ENCODE measurements around the gene AEBP2. TPM values are rescaled to one million over a fixed set of nuclear protein-coding genes. Genes with fewer than 3 reads are reported as not detected.

AEBP2 gene
- total and polyA plus RNA-seq, 2 donors (not counting 3 experiments of a cell fraction or from before 2014, with no cell fraction given) = 8.8 to 42.2 TPM

DNA sequence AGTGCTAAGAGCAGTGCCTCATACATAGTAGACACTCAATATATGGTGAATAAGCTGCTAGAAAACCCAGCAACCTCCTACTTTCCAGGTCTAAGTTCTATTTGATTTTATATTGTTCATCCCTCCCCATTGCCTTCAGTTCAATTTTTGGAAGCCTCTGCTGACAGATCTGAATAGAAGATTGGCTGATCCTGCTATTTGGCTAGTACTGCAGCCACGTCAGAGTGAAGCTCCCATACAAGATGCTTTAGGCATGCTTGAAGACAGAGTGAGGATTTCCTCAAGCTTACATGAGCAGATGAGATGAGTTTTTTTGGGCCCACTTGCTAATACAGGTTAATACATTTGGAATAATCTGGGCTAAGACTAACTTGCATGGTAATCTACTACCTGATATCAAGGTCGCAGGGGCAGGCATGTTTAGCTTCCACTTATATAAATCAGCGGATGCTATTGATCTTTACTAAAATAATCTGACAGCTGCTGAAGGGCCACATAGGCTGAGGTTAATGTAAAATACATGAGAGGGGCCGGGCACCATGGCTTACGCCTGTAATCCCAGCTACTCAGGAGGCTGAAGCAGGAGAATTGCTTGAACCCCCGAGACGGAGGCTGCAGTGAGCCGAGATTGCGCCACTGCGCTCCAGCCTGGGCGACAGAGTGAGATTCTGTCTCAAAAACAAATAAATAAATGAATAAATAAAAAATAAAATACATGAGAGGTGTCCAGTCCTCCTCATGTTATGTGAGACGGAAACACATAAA, 15.9 kb upstream of the AEBP2 start:
- BruUV-seq (replicated peaks) = no TSS peak

More for the DNA sequence above, 15.9 kb upstream of the AEBP2 start:
- intact Hi-C loops (cut with micrococcal nuclease) = no loop called here
- Histone ChIP-seq H3K9me3 (replicated peaks; ENCODE audit: control insufficient read depth, insufficient read depth, low read length) (no peaks in the 10 kb centered on the region), H3K9ac (replicated peaks; ENCODE audit: extremely low read depth, insufficient read depth, low read length) (no peak overlapping the region), H3K4me1 (ENCODE audit: control insufficient read depth, extremely low read depth, insufficient read depth, low read length) (no peaks in the 10 kb centered on the region), H3K79me2 (ENCODE audit: control insufficient read depth, insufficient read depth, low read length) (no peaks in the 10 kb centered on the region), H3K4me2 (ENCODE audit: insufficient read depth, low read length) (no peak overlapping the region), H3K9me1 (replicated peaks; ENCODE audit: control insufficient read depth, extremely low read depth, insufficient read depth, low read length) (no peaks in the 10 kb centered on the region), H2AFZ (ENCODE audit: low read depth, low read length) (no peak overlapping the region), H3K27me3 (ENCODE audit: control insufficient read depth in 2 of 2, insufficient read depth in 2 of 2, low read length in 2 of 2) (no peaks in the 10 kb centered on the region), H3K4me3 (replicated peaks in 1 of 3; ENCODE audit: insufficient read depth in 1 of 3, low read depth in 1 of 3, low read length in 3 of 3) (no peak overlapping the region), H4K20me1 (replicated peaks; ENCODE audit: control insufficient read depth, extremely low read depth, insufficient read depth, low read length) (no peaks in the 10 kb centered on the region), H3K36me3 (ENCODE audit: control insufficient read depth in 2 of 2, extremely low read depth in 1 of 2, insufficient read depth in 2 of 2, low read length in 2 of 2) (no peaks in the 10 kb centered on the region), H3K27ac (ENCODE audit: insufficient read depth, low read depth, low read length) (no peak overlapping the region)
- dilution Hi-C loops (cut with MboI; ENCODE audit: extremely low pct_ligation_motif_present, low sequenced_read_pairs) = no loop called here
- DNase-seq (ENCODE audit: low read depth, low spot score) (no peak), FAIRE-seq (no peak)
- TF ChIP-seq GATA2 (IDR thresholded peaks at IDR 0.05; ENCODE audit: insufficient read depth, insufficient read length, low read depth, low read length) (no peak), POLR2A (IDR thresholded peaks at IDR 0.05; ENCODE audit: low read depth, low read length) (no peak), MYC (IDR thresholded peaks at IDR 0.05; ENCODE audit: low read depth, low read length) (no peak), FOS (IDR thresholded peaks at IDR 0.05; ENCODE audit: borderline replicate concordance, insufficient read depth, low read length) (no peak), JUN (IDR thresholded peaks at IDR 0.05; ENCODE audit: borderline replicate concordance, insufficient read depth, insufficient read length, low read depth) (no peak), POLR2AphosphoS5 (IDR thresholded peaks at IDR 0.05; ENCODE audit: insufficient read depth, low read depth, low read length) (no peak), EZH2 (IDR thresholded peaks at IDR 0.05; ENCODE audit: borderline replicate concordance, low read depth, low read length, severe bottlenecking) (no peak)
- TF ChIP-seq, protein P1, sequence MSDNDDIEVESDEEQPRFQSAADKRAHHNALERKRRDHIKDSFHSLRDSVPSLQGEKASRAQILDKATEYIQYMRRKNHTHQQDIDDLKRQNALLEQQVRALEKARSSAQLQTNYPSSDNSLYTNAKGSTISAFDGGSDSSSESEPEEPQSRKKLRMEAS (IDR thresholded peaks at IDR 0.05; ENCODE audit: insufficient read depth, insufficient read length) = no peak
- TF ChIP-seq, protein P2, sequence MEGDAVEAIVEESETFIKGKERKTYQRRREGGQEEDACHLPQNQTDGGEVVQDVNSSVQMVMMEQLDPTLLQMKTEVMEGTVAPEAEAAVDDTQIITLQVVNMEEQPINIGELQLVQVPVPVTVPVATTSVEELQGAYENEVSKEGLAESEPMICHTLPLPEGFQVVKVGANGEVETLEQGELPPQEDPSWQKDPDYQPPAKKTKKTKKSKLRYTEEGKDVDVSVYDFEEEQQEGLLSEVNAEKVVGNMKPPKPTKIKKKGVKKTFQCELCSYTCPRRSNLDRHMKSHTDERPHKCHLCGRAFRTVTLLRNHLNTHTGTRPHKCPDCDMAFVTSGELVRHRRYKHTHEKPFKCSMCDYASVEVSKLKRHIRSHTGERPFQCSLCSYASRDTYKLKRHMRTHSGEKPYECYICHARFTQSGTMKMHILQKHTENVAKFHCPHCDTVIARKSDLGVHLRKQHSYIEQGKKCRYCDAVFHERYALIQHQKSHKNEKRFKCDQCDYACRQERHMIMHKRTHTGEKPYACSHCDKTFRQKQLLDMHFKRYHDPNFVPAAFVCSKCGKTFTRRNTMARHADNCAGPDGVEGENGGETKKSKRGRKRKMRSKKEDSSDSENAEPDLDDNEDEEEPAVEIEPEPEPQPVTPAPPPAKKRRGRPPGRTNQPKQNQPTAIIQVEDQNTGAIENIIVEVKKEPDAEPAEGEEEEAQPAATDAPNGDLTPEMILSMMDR (IDR thresholded peaks at IDR 0.05; ENCODE audit: extremely low read depth in 1 of 2, insufficient read depth in 1 of 2, low read depth in 1 of 2, low read length in 2 of 2) = no peak
- POLR2A ChIA-PET = no interaction called here
- CTCF ChIA-PET = interaction anchor here (0.8 kb wide), 1 partner anchor 12 kb away, joined by 5 read pairs; no protein-coding TSS in a partner anchor

All from endothelial cell of umbilical vein (primary cell).